IMR-90 (cell line): ENCODE results near the gene EIF2B2. TPM values are rescaled to one million over a fixed set of nuclear protein-coding genes. Genes with fewer than 3 reads are reported as not detected.

Experiments
- ATAC-seq: fragments of 200-7000 bp; cut with Tn5 transposase; 2 replicates; pipeline ENCODE4 v1.9.1; 2020; ENCODE audit warnings: low read depth, mild to moderate bottlenecking, moderate library complexity
- BruUV-seq: library from RNA; stranded (reverse); fragments of 400-500 nt; replicated peaks from 2 replicates; lab custom pipeline; 2021; lab: Mats Ljungman, UMichigan
- CTCF ChIA-PET: fragments of 300-600 bp; formaldehyde crosslinking; extraction: SDS; loops from one replicate; lab custom pipeline; 2021; ENCODE audit warnings: antibody characterized with exemption; lab: Yijun Ruan, JAX
- POLR2A ChIA-PET: fragments of 300-600 bp; sonication (Branson Sonifier 250); formaldehyde crosslinking; loops from one replicate; lab custom pipeline; 2022; ENCODE audit warnings: antibody characterized with exemption; ENCODE audit not compliant: unreplicated experiment; lab: Charles Lee
- DNase-seq: peaks from one replicate; pipeline ENCODE4 v3.0.0; 2013
- H2AFZ ChIP-seq: replicated peaks from 2 replicates; pipeline ENCODE3; 2013; ENCODE audit warnings: low read length, mild to moderate bottlenecking; ENCODE audit not compliant: poor library complexity
- H2AK5ac ChIP-seq: 2 replicates; pipeline ENCODE4 v1.6.1; 2013; ENCODE audit warnings: low read depth, low read length, inconsistent platforms
- H2AK9ac ChIP-seq: replicated peaks from 2 replicates; pipeline ENCODE3; 2013; ENCODE audit warnings: mild to moderate bottlenecking, low read depth, low read length, moderate library complexity; ENCODE audit not compliant: poor library complexity
- H2BK120ac ChIP-seq: 2 replicates; pipeline ENCODE4 v1.6.1; 2013; ENCODE audit warnings: low read depth, low read length, inconsistent platforms
- H2BK15ac ChIP-seq: 3 replicates; pipeline ENCODE4 v1.6.1; 2013; ENCODE audit warnings: low read depth, low read length, inconsistent platforms
- H2BK20ac ChIP-seq: 2 replicates; pipeline ENCODE4 v1.6.1; 2013; ENCODE audit warnings: low read depth, mild to moderate bottlenecking, inconsistent platforms, low read length, moderate library complexity
- H2BK5ac ChIP-seq: 2 replicates; pipeline ENCODE4 v1.6.1; 2013; ENCODE audit warnings: mild to moderate bottlenecking, low read depth, low read length, inconsistent platforms; ENCODE audit not compliant: poor library complexity, severe bottlenecking
- H3K14ac ChIP-seq: replicated peaks from 2 replicates; pipeline ENCODE4 v1.6.1; 2013; ENCODE audit warnings: low read depth, low read length, inconsistent platforms
- H3K18ac ChIP-seq: 2 replicates; pipeline ENCODE4 v1.6.1; 2013; ENCODE audit warnings: low read depth, low read length, control low read depth
- H3K23ac ChIP-seq: 2 replicates; pipeline ENCODE4 v1.6.1; 2013; ENCODE audit warnings: low read depth, low read length, inconsistent platforms
- H3K27ac ChIP-seq: 2 replicates; pipeline ENCODE4 v1.5.1; 2013; ENCODE audit warnings: mild to moderate bottlenecking, control low read depth, low read length; ENCODE audit not compliant: insufficient read depth
- H3K27me3 ChIP-seq: 2 replicates; pipeline ENCODE4 v1.6.1; 2013; ENCODE audit warnings: low read length; ENCODE audit not compliant: control insufficient read depth, insufficient read depth
- H3K36me3 ChIP-seq: 2 replicates; pipeline ENCODE4 v1.6.1; 2013; ENCODE audit warnings: low read length, mixed read lengths; ENCODE audit not compliant: control insufficient read depth, insufficient read depth
- H3K4ac ChIP-seq: 2 replicates; pipeline ENCODE4 v1.6.1; 2013; ENCODE audit warnings: low read depth, low read length, inconsistent platforms
- H3K4me1 ChIP-seq: 2 replicates; pipeline ENCODE4 v1.6.1; 2013; ENCODE audit warnings: low read length, mixed read lengths; ENCODE audit not compliant: control insufficient read depth, insufficient read depth
- H3K4me2 ChIP-seq: 2 replicates; pipeline ENCODE4 v1.6.1; 2013; ENCODE audit warnings: low read depth, mild to moderate bottlenecking, control low read depth, low read length, moderate library complexity
- H3K4me3 ChIP-seq: 2 replicates; pipeline ENCODE4 v1.5.1; 2013; ENCODE audit warnings: low read depth, mild to moderate bottlenecking, control low read depth, low read length, moderate library complexity; ENCODE audit not compliant: insufficient read depth
- H3K56ac ChIP-seq: 2 replicates; pipeline ENCODE4 v1.6.1; 2013; ENCODE audit warnings: low read length, inconsistent platforms; ENCODE audit not compliant: insufficient read depth; ENCODE audit errors: extremely low read depth
- H3K79me1 ChIP-seq, 2 experiments: 2 replicates each; pipeline ENCODE4 v1.6.1; 2013; ENCODE audit warnings: low read length in 2 of 2, inconsistent platforms in 1 of 2, low read depth in 1 of 2
- H3K9ac ChIP-seq: 2 replicates; pipeline ENCODE4 v1.6.1; 2013; ENCODE audit warnings: low read depth, low read length, control low read depth
- H3K9me1 ChIP-seq: 2 replicates; pipeline ENCODE4 v1.6.1; 2013; ENCODE audit warnings: low read length, inconsistent platforms; ENCODE audit not compliant: insufficient read depth
- H3K9me3 ChIP-seq: 2 replicates; pipeline ENCODE4 v1.6.1; 2013; ENCODE audit warnings: low read length; ENCODE audit not compliant: control insufficient read depth, insufficient read depth
- H4K20me1 ChIP-seq: 2 replicates; pipeline ENCODE4 v1.6.1; 2013; ENCODE audit warnings: low read length, inconsistent platforms; ENCODE audit not compliant: insufficient read depth
- H4K5ac ChIP-seq: 2 replicates; pipeline ENCODE4 v1.6.1; 2013; ENCODE audit warnings: mild to moderate bottlenecking, low read depth, low read length, control low read depth
- H4K8ac ChIP-seq, 2 experiments: 2 replicates each; pipeline ENCODE4 v1.6.1; 2013; ENCODE audit warnings: low read depth in 2 of 2, low read length in 2 of 2, control low read depth in 1 of 2, inconsistent platforms in 1 of 2
- H4K91ac ChIP-seq: 2 replicates; pipeline ENCODE4 v1.6.1; 2013; ENCODE audit warnings: low read depth, low read length, inconsistent platforms; ENCODE audit not compliant: insufficient read depth
- CEBPB ChIP-seq: IDR thresholded peaks from 2 replicates; pipeline ENCODE4 v1.6.1; 2012; ENCODE audit warnings: low read depth, low read length, improper control_type of control experiment
- CHD1 ChIP-seq: IDR thresholded peaks from 2 replicates; pipeline ENCODE4 v1.6.1; 2012; ENCODE audit warnings: low read depth, low read length, improper control_type of control experiment
- CTCF ChIP-seq: conservative IDR thresholded peaks from 2 replicates; pipeline ENCODE4 v1.5.1; 2012; ENCODE audit warnings: mild to moderate bottlenecking, low read depth, low read length, improper control_type of control experiment
- MAFK ChIP-seq: IDR thresholded peaks from 2 replicates; pipeline ENCODE4 v1.6.1; 2012; ENCODE audit warnings: low read depth, low read length, improper control_type of control experiment
- MAZ ChIP-seq: IDR thresholded peaks from 2 replicates; pipeline ENCODE4 v1.6.1; 2012; ENCODE audit warnings: low read depth, mild to moderate bottlenecking, low read length, improper control_type of control experiment, moderate library complexity, borderline replicate concordance
- MXI1 ChIP-seq: IDR thresholded peaks from 2 replicates; pipeline ENCODE4 v1.6.1; 2012; ENCODE audit warnings: low read depth, mild to moderate bottlenecking, low read length, moderate library complexity, borderline replicate concordance
- NFE2L2 ChIP-seq: fragments of 150-350 bp; IDR thresholded peaks from 2 replicates; pipeline ENCODE4 v1.6.1; 2016; ENCODE audit warnings: low read depth, mild to moderate bottlenecking, low read length
- POLR2A ChIP-seq: IDR thresholded peaks from 2 replicates; pipeline ENCODE4 v1.6.1; 2012; ENCODE audit warnings: mild to moderate bottlenecking, low read depth, low read length
- RFX5 ChIP-seq: IDR thresholded peaks from 2 replicates; pipeline ENCODE4 v1.8.0; 2012; ENCODE audit warnings: low read depth, mild to moderate bottlenecking, low read length, moderate library complexity
- SMC3 ChIP-seq: fragments of 150-350 bp; IDR thresholded peaks from 2 replicates; pipeline ENCODE4 v1.6.1; 2016; ENCODE audit warnings: low read depth, mild to moderate bottlenecking, antibody characterized with exemption, low read length, moderate library complexity
- WGBS, 2 experiments: methylation state at CpG; one replicate each; pipeline versions ENCODE4 v1.1.5 to v1.1.7; 2013; ENCODE audit warnings: missing lambda C conversion rate in 2 of 2; ENCODE audit not compliant: insufficient read length in 1 of 2; ENCODE audit errors: extremely low coverage in 2 of 2; 5-methylcytosine and 5-hydroxymethylcytosine counted together
- dilution Hi-C: fragments of 300-500 bp; cut with HindIII; formaldehyde crosslinking; loops from one replicate; pipeline ENCODE4 v1.14.3; 2018; ENCODE audit warnings: low sequenced_read_pairs; ENCODE audit not compliant: unreplicated experiment
- in situ Hi-C: fragments of 300-500 bp; cut with MboI; formaldehyde crosslinking; loops from 3 replicates; pipeline ENCODE4 v1.14.3; 2019; ENCODE audit warnings: low sequenced_read_pairs, inconsistent platforms, mixed read lengths
- intact Hi-C: fragments of 100-400 bp; cut with micrococcal nuclease; formaldehyde crosslinking; loops from 2 replicates; pipeline ENCODE4 v1.10.0; 2022
- polyA plus RNA-seq, 3 experiments: library from polyadenylated mRNA; depleted of rRNA; stranded (reverse); fragments of >200 nt; gene quantifications; 2 replicates each; pipeline ENCODE4 v1.2.3, GENCODE V29; 2012; ENCODE audit warnings: low replicate concordance in 1 of 3
- total RNA-seq: library from RNA; depleted of rRNA; stranded (reverse); fragments of >200 nt; gene quantifications from 2 replicates; pipeline ENCODE4 v1.2.3, GENCODE V29; 2012
- TF ChIP-seq, protein P1 (sequence below): fragments of 150-350 bp; IDR thresholded peaks from 2 replicates; pipeline ENCODE4 v1.6.1; 2016; ENCODE audit warnings: low read depth, mild to moderate bottlenecking, low read length, moderate library complexity, borderline replicate concordance
- TF ChIP-seq, protein P2 (sequence below): fragments of 150-350 bp; IDR thresholded peaks from 2 replicates; pipeline ENCODE4 v1.6.1; 2017; ENCODE audit warnings: mild to moderate bottlenecking, antibody characterized with exemption, low read length, low read depth

Gene EIF2B2
- total and polyA plus RNA-seq, 2 of the 4 experiments (the other 2 are of a cell fraction): 63.6 to 70.1 TPM

- Histone ChIP-seq H3K4me2 (no peak overlapping the region), H2BK20ac (no peak overlapping the region), H3K9ac (no peak overlapping the region), H4K91ac (no peak overlapping the region), H3K18ac (no peak overlapping the region), H2BK15ac (no peak overlapping the region), H3K9me3 (no peaks in the 10 kb centered on the region), H3K79me1 (no peaks in the 10 kb centered on the region), H3K23ac (no peak overlapping the region), H3K4me1 (peaks cover 13% of the 10 kb centered on the region; the same call in 1 of the 2 replicates), H3K14ac (no peak overlapping the region), H3K9me1 (0 out of 2 replicates have a peak, but pooled peaks cover 6% of the 10 kb centered on the region), H2AK9ac (peak overlapping the region; percentile 87), H4K8ac (no peak overlapping the region), H3K27ac (no peak overlapping the region), H2AK5ac (no peak overlapping the region), H4K20me1 (no peaks in the 10 kb centered on the region), H2BK120ac (no peak overlapping the region), H2AFZ (peak overlapping the region; percentile 65), H2BK5ac (no peak overlapping the region), H3K4ac (no peak overlapping the region), H3K27me3 (peaks cover 17% of the 10 kb centered on the region), H3K56ac (no peak overlapping the region), H3K36me3 (no peaks in the 10 kb centered on the region), H3K4me3 (no peak overlapping the region), H4K5ac (no peak overlapping the region)
- BruUV-seq: no TSS peak
- dilution Hi-C loops: no loop called here
- intact Hi-C loops: no loop called here
- TF ChIP-seq RFX5: no peak
- no peak for TF ChIP-seq MXI1
- TF ChIP-seq CTCF: no peak
- TF ChIP-seq, protein P1, sequence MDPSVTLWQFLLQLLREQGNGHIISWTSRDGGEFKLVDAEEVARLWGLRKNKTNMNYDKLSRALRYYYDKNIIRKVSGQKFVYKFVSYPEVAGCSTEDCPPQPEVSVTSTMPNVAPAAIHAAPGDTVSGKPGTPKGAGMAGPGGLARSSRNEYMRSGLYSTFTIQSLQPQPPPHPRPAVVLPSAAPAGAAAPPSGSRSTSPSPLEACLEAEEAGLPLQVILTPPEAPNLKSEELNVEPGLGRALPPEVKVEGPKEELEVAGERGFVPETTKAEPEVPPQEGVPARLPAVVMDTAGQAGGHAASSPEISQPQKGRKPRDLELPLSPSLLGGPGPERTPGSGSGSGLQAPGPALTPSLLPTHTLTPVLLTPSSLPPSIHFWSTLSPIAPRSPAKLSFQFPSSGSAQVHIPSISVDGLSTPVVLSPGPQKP: no peak
- no peak for TF ChIP-seq SMC3
- TF ChIP-seq NFE2L2: no peak
- TF ChIP-seq CEBPB: no peak
- TF ChIP-seq POLR2A: no peak
- TF ChIP-seq CHD1: no peak
- TF ChIP-seq MAZ: no peak
- TF ChIP-seq, protein P2, sequence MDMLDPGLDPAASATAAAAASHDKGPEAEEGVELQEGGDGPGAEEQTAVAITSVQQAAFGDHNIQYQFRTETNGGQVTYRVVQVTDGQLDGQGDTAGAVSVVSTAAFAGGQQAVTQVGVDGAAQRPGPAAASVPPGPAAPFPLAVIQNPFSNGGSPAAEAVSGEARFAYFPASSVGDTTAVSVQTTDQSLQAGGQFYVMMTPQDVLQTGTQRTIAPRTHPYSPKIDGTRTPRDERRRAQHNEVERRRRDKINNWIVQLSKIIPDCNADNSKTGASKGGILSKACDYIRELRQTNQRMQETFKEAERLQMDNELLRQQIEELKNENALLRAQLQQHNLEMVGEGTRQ: no peak
- TF ChIP-seq MAFK: no peak
- no peak for ATAC-seq
- DNase-seq: no peak
- in situ Hi-C loops: no loop called here
- POLR2A ChIA-PET: interaction anchor here (1.0 kb wide), 1 partner anchor 12 kb away, joined by 3 read pairs; no protein-coding TSS in a partner anchor
- no CpG with 5 or more reads among the region's 5 CpGs for WGBS, 2 experiments
- CTCF ChIA-PET: no interaction called here
Measured at GRCh38 chr14:74953686-74954085, 49.0 kb upstream of the EIF2B2 start.
